Natural killer cell (primary cell): ENCODE results near the gene DRICH1. TPM values are rescaled to one million over a fixed set of nuclear protein-coding genes. Genes with fewer than 3 reads are reported as not detected.
"Not testable (repeated sequence)": the region's sequence is repeated elsewhere in the genome, so short reads cannot be mapped to it uniquely, and the experiment has no call there.

ENCODE experiments used
- ATAC-seq, 3 donors: fragments of 150-1000 bp in 2 of 3; fragments of 200-7000 bp in 1 of 3; cut with Tn5 transposase; 1 replicate in 1 of 3; 2 replicates in 2 of 3; pipeline ENCODE4 v1.10.0; 2021; ENCODE audit warnings: mild to moderate bottlenecking in 2 of 3, moderate library complexity in 2 of 3
- DNase-seq, 2 donors: peaks; one replicate each; pipeline versions ENCODE4 v3.0.0 to v3.0.0-alpha.2; 2013 to 2021; ENCODE audit warnings: mixed read lengths in 1 of 2
- H3K27ac ChIP-seq: one replicate; pipeline ENCODE4 v1.5.1; 2013; ENCODE audit warnings: mild to moderate bottlenecking, low read length
- H3K27me3 ChIP-seq: one replicate; pipeline ENCODE4 v1.6.1; 2013; ENCODE audit warnings: low read length; ENCODE audit not compliant: control insufficient read depth, insufficient read depth
- H3K36me3 ChIP-seq: one replicate; pipeline ENCODE4 v1.6.1; 2013; ENCODE audit warnings: low read length; ENCODE audit not compliant: control insufficient read depth, insufficient read depth
- H3K4me1 ChIP-seq: one replicate; pipeline ENCODE4 v1.6.1; 2013; ENCODE audit warnings: low read length; ENCODE audit not compliant: control insufficient read depth, insufficient read depth
- H3K4me3 ChIP-seq: one replicate; pipeline ENCODE4 v1.5.1; 2013; ENCODE audit warnings: low read length
- H3K9me3 ChIP-seq: one replicate; pipeline ENCODE4 v1.6.1; 2013; ENCODE audit warnings: low read length; ENCODE audit not compliant: control insufficient read depth, insufficient read depth
- H3K27ac Mint-ChIP-seq, 2 donors: one replicate each; pipeline ENCODE4 v1.8.0; 2022; ENCODE audit warnings: mild to moderate bottlenecking in 2 of 2, mixed read lengths in 2 of 2, moderate library complexity in 1 of 2
- H3K27me3 Mint-ChIP-seq, 2 donors: one replicate each; pipeline ENCODE4 v1.8.0; 2022; ENCODE audit warnings: low read depth in 2 of 2, mixed read lengths in 2 of 2
- H3K36me3 Mint-ChIP-seq: one replicate; pipeline ENCODE4 v1.8.0; 2022; ENCODE audit warnings: mixed read lengths
- H3K4me1 Mint-ChIP-seq, 2 donors: one replicate each; pipeline ENCODE4 v1.8.0; 2022; ENCODE audit warnings: mixed read lengths in 2 of 2
- H3K4me3 Mint-ChIP-seq: one replicate; pipeline ENCODE4 v1.8.0; 2022; ENCODE audit warnings: mild to moderate bottlenecking, moderate library complexity, mixed read lengths
- H3K9me3 Mint-ChIP-seq, 2 donors: one replicate each; pipeline ENCODE4 v1.8.0; 2022; ENCODE audit warnings: mixed read lengths in 2 of 2
- WGBS: methylation state at CpG from one replicate; pipeline ENCODE4 v1.1.7; 2013; ENCODE audit warnings: missing lambda C conversion rate; ENCODE audit not compliant: insufficient coverage; 5-methylcytosine and 5-hydroxymethylcytosine counted together
- intact Hi-C: fragments of 100-400 bp; cut with micrococcal nuclease; formaldehyde crosslinking; loops from one replicate; pipeline ENCODE4 v1.14.2; 2022
- total RNA-seq, 4 donors: library from RNA; stranded (reverse); fragments of 120-200 nt in 1 of 4; gene quantifications; one replicate each; pipeline versions ENCODE4 v1.2.3 to v1.2.4, GENCODE V29; 2013 to 2022
- TF ChIP-seq, protein P1 (sequence below): fragments of 200-600 bp; IDR thresholded peaks from one replicate; pipeline ENCODE4 v1.8.0; 2022; ENCODE audit warnings: antibody characterized with exemption

The DRICH1 gene
- total RNA-seq, 3 donors from 2014 or later (not counting 1 experiment from before 2014, with no cell fraction given): 2.3 to 3.2 (median 3.1) TPM

DNA sequence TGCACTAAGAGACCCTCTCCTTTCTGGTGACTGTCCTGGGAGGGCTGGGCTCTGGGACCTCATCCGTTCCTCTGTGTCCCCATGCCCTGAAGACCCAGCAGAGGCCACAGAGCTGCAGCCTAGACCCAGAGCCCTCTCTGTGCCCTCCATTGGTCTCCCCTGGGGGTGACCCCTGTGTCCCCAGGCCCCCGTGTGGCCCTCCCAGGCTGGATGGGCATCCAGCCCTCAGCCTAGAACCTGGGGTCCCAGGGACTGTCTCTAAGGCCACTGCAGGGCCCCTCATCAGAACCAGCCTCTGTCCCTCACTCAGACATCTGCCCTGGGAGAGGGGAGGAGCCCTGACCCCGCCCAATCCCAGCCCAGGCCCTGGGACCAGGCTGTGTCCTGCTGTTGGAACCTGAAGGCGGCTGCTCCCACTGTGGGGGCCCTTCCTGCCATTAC, 57.7 kb downstream of the DRICH1 start:
- H3K4me3 ChIP-seq: no peak overlapping the region
- no peaks in the 10 kb centered on the region for H3K4me1 Mint-ChIP-seq
- WGBS: 79% methylated on average over 4 of the region's 4 CpGs
- H3K4me1 ChIP-seq: no peaks in the 10 kb centered on the region
- no peaks in the 10 kb centered on the region for H3K36me3 ChIP-seq
- no peaks in the 10 kb centered on the region for H3K9me3 Mint-ChIP-seq
- H3K9me3 ChIP-seq: no peaks in the 10 kb centered on the region
- H3K27ac Mint-ChIP-seq: no peak overlapping the region
- DNase-seq (no peak), ATAC-seq (no peak)
- no peak overlapping the region for H3K4me3 Mint-ChIP-seq
- no peaks in the 10 kb centered on the region for H3K36me3 Mint-ChIP-seq
- intact Hi-C loops: no loop called here
- TF ChIP-seq, protein P1, sequence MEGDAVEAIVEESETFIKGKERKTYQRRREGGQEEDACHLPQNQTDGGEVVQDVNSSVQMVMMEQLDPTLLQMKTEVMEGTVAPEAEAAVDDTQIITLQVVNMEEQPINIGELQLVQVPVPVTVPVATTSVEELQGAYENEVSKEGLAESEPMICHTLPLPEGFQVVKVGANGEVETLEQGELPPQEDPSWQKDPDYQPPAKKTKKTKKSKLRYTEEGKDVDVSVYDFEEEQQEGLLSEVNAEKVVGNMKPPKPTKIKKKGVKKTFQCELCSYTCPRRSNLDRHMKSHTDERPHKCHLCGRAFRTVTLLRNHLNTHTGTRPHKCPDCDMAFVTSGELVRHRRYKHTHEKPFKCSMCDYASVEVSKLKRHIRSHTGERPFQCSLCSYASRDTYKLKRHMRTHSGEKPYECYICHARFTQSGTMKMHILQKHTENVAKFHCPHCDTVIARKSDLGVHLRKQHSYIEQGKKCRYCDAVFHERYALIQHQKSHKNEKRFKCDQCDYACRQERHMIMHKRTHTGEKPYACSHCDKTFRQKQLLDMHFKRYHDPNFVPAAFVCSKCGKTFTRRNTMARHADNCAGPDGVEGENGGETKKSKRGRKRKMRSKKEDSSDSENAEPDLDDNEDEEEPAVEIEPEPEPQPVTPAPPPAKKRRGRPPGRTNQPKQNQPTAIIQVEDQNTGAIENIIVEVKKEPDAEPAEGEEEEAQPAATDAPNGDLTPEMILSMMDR: no peak
- no peak overlapping the region for H3K27ac ChIP-seq
- H3K27me3 Mint-ChIP-seq: peaks cover 0 to 8% of the 10 kb centered on the region in 2 donors
- no peaks in the 10 kb centered on the region for H3K27me3 ChIP-seq

DNA sequence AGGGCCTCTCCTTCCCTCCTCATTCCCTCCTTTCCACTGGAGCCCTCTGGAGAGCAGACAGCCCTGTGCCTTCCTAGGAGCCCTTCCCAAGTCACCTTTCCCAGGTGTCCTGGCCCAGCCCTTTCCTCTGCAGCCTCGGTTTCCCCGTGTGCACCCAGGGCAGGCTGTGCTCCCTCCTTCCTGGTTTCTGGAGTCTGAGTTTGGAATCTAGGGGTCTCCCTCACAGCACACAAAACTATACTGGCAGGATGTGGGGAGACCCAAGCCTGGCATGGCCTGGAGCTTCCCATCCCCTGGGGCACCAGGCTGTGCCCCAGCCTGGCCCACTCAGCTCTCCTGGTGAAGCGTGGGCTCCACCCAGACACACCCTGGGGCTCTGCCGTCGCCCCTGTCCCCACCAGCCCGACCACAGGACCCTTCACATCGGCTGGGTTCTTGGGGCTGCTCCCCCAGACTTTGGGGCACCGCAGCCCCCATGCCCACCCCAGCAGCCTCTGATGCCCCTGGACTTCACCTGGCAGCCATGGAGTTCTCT, 58.4 kb downstream of the DRICH1 start:
- ATAC-seq, H3K36me3 ChIP-seq, H3K4me3 ChIP-seq, H3K4me1 ChIP-seq, H3K27me3 ChIP-seq, H3K4me3 Mint-ChIP-seq, intact Hi-C loops, H3K27ac ChIP-seq, H3K4me1 Mint-ChIP-seq, H3K9me3 Mint-ChIP-seq, DNase-seq, H3K27me3 Mint-ChIP-seq, H3K27ac Mint-ChIP-seq, H3K36me3 Mint-ChIP-seq, H3K9me3 ChIP-seq: not testable (repeated sequence)
- WGBS: 60% methylated on average over 7 of the region's 8 CpGs

DNA sequence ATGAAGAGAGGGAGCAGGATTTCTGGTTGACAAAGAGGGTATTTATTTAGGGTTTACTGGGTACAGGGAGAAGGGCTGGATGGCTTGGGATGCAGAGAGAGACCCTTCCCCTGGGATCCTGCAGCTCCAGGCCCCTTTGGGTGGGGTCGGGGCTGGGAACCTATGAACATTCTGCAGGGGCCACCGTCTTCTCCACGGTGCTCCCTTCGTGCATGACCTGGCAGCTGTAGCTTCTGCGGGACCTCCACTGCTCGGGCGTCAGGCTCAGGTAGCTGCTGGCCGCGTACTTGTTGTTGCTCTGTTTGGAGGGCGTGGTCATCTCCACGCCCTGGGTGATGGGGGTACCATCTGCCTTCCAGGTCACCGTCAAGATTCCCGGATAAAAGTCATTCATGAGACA, 59.0 kb downstream of the DRICH1 start:
- H3K36me3 ChIP-seq, intact Hi-C loops, H3K4me3 ChIP-seq, DNase-seq, H3K9me3 ChIP-seq, H3K27ac ChIP-seq, H3K4me1 ChIP-seq, H3K9me3 Mint-ChIP-seq, H3K27me3 Mint-ChIP-seq, H3K4me1 Mint-ChIP-seq, ATAC-seq, H3K27me3 ChIP-seq, H3K4me3 Mint-ChIP-seq, H3K27ac Mint-ChIP-seq, H3K36me3 Mint-ChIP-seq: not testable (repeated sequence)
- 90% methylated on average over 13 of the region's 13 CpGs for WGBS

DNA sequence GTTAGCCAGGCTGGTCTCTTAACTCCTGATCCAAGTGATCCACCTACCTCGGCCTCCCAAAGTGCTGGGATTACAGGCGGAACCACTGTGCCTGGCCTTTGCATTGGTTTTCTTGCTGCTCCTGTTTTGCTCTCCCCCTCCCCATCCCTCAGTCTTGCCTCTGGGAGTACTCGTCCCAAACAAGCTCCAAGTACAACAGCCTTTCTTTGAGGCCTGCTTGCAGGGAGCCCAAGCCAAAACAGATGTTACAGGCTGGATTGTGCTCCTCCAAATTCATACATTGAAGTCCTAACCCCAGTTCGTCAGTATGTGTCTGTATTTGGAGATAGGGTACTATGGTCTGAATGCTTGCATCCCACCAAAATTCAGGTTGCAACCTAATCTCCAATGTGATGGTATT, 60.6 kb downstream of the DRICH1 start:
- TF ChIP-seq, protein P1: no peak
- Histone ChIP-seq H3K27ac (no peak overlapping the region), H3K9me3 (no peaks in the 10 kb centered on the region), H3K4me3 (no peak overlapping the region), H3K4me1 (peaks cover under 1% of the 10 kb centered on the region), H3K27me3 (no peaks in the 10 kb centered on the region), H3K36me3 (no peaks in the 10 kb centered on the region)
- ATAC-seq (no peak), DNase-seq (no peak)
- H3K36me3 Mint-ChIP-seq: no peaks in the 10 kb centered on the region
- no peak overlapping the region for H3K27ac Mint-ChIP-seq
- no peaks in the 10 kb centered on the region for H3K4me1 Mint-ChIP-seq
- 87% methylated on average over 4 of the region's 4 CpGs for WGBS
- intact Hi-C loops: no loop called here
- H3K27me3 Mint-ChIP-seq: peaks cover 8 to 13% of the 10 kb centered on the region in 2 donors
- H3K9me3 Mint-ChIP-seq: no peaks in the 10 kb centered on the region
- no peak overlapping the region for H3K4me3 Mint-ChIP-seq
